ENCODE measurements around the gene PON2. TPM values are rescaled to one million over a fixed set of nuclear protein-coding genes. Genes with fewer than 3 reads are reported as not detected.

The PON2 gene
- total RNA-seq, 1 donor from 2014 or later, result 92.3 TPM

DNA sequence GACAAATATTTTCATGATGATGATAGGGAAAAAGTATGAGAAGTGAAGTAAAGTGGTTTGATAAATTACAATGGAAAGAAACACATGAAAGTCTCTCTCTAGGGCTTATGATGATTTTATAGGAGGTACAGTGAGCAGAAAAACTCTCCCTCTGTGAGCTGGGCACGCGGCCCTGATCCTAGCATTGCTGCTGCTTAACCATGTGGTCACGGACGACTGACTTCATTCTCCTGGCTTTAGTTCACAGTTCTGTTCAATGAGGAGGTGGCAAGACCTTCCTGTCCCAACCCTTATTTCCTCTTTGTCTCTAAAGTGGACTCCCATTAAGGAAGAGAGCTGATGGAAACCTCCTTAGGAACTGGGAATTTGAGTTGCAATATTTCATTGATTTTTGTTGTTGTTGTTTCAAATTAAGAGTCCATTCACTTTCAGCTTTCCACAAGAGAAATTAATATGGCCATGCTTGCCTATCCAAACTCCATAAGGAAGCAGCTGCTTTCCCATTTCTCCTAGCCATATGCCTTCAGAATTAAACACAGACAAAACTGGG, 30.4 kb downstream of the PON2 start:
- TF ChIP-seq CTCF (conservative IDR thresholded peaks at IDR 0.05), result no peak
- H3K4me1 Mint-ChIP-seq, result peaks cover 19% of the 10 kb centered on the region
- DNase-seq (ENCODE audit: low read depth, low spot score), result no peak
- no peak overlapping the region for H3K4me3 Mint-ChIP-seq
- no peak overlapping the region for H3K27ac Mint-ChIP-seq (ENCODE audit: unreplicated experiment)
- H3K36me3 Mint-ChIP-seq (ENCODE audit: low read depth), result peaks cover 17% of the 10 kb centered on the region
- no peaks in the 10 kb centered on the region for H3K27me3 Mint-ChIP-seq (ENCODE audit: low read depth)
- no peaks in the 10 kb centered on the region for H3K9me3 Mint-ChIP-seq

- no peaks in the 10 kb centered on the region for H3K4me1 Mint-ChIP-seq
- H3K4me3 Mint-ChIP-seq, result no peak overlapping the region
- no peak for TF ChIP-seq CTCF (conservative IDR thresholded peaks at IDR 0.05)
- peaks cover 2% of the 10 kb centered on the region for H3K36me3 Mint-ChIP-seq (ENCODE audit: low read depth)
- no peaks in the 10 kb centered on the region for H3K9me3 Mint-ChIP-seq
- no peak for DNase-seq (ENCODE audit: low read depth, low spot score)
- no peak overlapping the region for H3K27ac Mint-ChIP-seq (ENCODE audit: unreplicated experiment)
- H3K27me3 Mint-ChIP-seq (ENCODE audit: low read depth), result no peaks in the 10 kb centered on the region
Observed at GRCh38 chr7:95398155-95398940, 36.5 kb downstream of the PON2 start.

GRCh38 chr7:95397381-95397780, 37.4 kb downstream of the PON2 start:
- no peak for TF ChIP-seq CTCF (conservative IDR thresholded peaks at IDR 0.05)
- Mint-ChIP-seq H3K36me3 (ENCODE audit: low read depth) (peaks cover 2% of the 10 kb centered on the region), H3K27ac (ENCODE audit: unreplicated experiment) (no peak overlapping the region), H3K27me3 (ENCODE audit: low read depth) (no peaks in the 10 kb centered on the region), H3K4me1 (no peaks in the 10 kb centered on the region), H3K9me3 (no peaks in the 10 kb centered on the region), H3K4me3 (no peak overlapping the region)
- DNase-seq (ENCODE audit: low read depth, low spot score), result no peak

DNA sequence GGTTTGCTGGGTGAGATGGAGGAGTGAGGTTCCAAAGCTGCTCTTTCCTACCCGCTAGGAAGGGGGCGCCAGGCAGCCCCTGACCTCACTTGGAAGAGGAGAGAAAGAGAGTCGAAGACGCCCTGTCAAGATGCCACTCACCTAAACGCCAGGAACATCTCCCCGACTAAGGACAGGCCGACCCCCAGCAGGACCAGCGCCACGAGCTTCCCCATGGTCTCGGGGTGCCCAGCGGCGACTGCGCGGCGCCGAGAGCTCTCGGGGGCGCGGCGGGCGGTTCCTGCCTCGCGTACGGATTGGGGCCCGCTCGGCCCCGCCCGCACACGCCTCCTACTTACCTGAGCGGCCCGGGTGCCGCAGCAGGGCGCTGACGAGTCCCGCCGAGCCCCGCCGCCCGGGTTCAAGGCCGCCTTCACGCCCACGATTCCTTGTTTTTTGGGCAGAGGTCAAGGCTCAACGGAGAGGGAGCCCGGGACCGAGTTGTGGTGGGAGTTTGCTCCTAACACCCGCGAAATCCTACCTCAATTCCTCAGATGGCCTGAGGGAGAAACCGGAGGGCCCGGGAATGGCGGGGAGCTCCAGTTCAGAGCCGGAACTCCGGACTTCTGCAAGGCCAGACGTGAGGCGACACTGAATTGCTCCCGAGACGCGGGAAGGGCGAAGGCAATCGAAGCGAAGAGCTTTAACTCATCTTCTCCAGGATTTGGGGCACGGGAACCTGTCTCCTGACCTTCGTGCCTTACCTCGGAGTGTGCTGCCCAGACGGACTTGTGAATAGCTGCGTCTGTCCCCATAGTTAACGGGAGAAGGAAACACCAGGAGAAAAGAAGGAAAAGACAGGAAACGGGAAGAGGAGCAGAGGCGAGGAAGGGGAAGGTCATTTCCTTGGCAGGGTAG, 38.4 kb downstream of the PON2 start, which contains the start of gene PON3:
Gene PON3, minus strand, starts transcription at position 240 of the 897 bp plus-strand sequence. Its CDS starts 25 bp downstream, at position 215.
- Mint-ChIP-seq H3K4me1 (no peaks in the 10 kb centered on the region), H3K36me3 (ENCODE audit: low read depth) (no peaks in the 10 kb centered on the region), H3K9me3 (no peaks in the 10 kb centered on the region), H3K4me3 (no peak within 1 kb of the TSS), H3K27me3 (ENCODE audit: low read depth) (no peaks in the 10 kb centered on the region), H3K27ac (ENCODE audit: unreplicated experiment) (no peak within 1 kb of the TSS)
- no peak for DNase-seq (ENCODE audit: low read depth, low spot score)
- TF ChIP-seq CTCF (conservative IDR thresholded peaks at IDR 0.05), result no peak

- no peaks in the 10 kb centered on the region for H3K27me3 Mint-ChIP-seq (ENCODE audit: low read depth)
- no peaks in the 10 kb centered on the region for H3K36me3 Mint-ChIP-seq (ENCODE audit: low read depth)
- DNase-seq (ENCODE audit: low read depth, low spot score), result no peak
- H3K4me3 Mint-ChIP-seq, result no peak overlapping the region
- TF ChIP-seq CTCF (conservative IDR thresholded peaks at IDR 0.05), result no peak
- no peaks in the 10 kb centered on the region for H3K4me1 Mint-ChIP-seq
- H3K27ac Mint-ChIP-seq (ENCODE audit: unreplicated experiment), result no peak overlapping the region
- no peaks in the 10 kb centered on the region for H3K9me3 Mint-ChIP-seq
Observed at GRCh38 chr7:95395755-95396135, 39.1 kb downstream of the PON2 start.
